Mesothelial cell of epicardium (in vitro differentiated cells): ENCODE results near the gene AMH. TPM values are rescaled to one million over a fixed set of nuclear protein-coding genes. Genes with fewer than 3 reads are reported as not detected.
"Not testable (repeated sequence)": the region's sequence is repeated elsewhere in the genome, so short reads cannot be mapped to it uniquely, and the experiment has no call there.

ENCODE experiments used
- DNase-seq, 2 experiments: peaks; one replicate each; pipeline ENCODE4 v3.0.0; 2021; ENCODE audit warnings: low spot score in 2 of 2; ENCODE audit not compliant: unreplicated experiment in 2 of 2
- H3K27ac Mint-ChIP-seq: 2 replicates; pipeline ENCODE4 v1.8.0; 2021; ENCODE audit warnings: mixed read lengths
- H3K27me3 Mint-ChIP-seq: 2 replicates; pipeline ENCODE4 v1.8.0; 2021; ENCODE audit warnings: low read depth, mixed read lengths
- H3K36me3 Mint-ChIP-seq: 2 replicates; pipeline ENCODE4 v1.8.0; 2021; ENCODE audit warnings: mixed read lengths
- H3K4me1 Mint-ChIP-seq: 2 replicates; pipeline ENCODE4 v1.8.0; 2021; ENCODE audit warnings: mixed read lengths
- H3K4me3 Mint-ChIP-seq: 2 replicates; pipeline ENCODE4 v1.8.0; 2021; ENCODE audit warnings: mild to moderate bottlenecking, moderate library complexity, mixed read lengths
- H3K9me3 Mint-ChIP-seq: 2 replicates; pipeline ENCODE4 v1.8.0; 2021; ENCODE audit warnings: mixed read lengths
- CTCF ChIP-seq: fragments of 200-600 bp; sonication (generic); IDR thresholded peaks from one replicate; pipeline ENCODE4 v1.5.0; 2021; ENCODE audit warnings: antibody characterized with exemption; ENCODE audit not compliant: unreplicated experiment
- total RNA-seq: library from RNA; stranded (reverse); gene quantifications from 3 replicates; pipeline ENCODE4 v1.2.1, GENCODE V29; 2021

The AMH gene
- total RNA-seq, 1 donor from 2014 or later = 50.1 TPM

DNA sequence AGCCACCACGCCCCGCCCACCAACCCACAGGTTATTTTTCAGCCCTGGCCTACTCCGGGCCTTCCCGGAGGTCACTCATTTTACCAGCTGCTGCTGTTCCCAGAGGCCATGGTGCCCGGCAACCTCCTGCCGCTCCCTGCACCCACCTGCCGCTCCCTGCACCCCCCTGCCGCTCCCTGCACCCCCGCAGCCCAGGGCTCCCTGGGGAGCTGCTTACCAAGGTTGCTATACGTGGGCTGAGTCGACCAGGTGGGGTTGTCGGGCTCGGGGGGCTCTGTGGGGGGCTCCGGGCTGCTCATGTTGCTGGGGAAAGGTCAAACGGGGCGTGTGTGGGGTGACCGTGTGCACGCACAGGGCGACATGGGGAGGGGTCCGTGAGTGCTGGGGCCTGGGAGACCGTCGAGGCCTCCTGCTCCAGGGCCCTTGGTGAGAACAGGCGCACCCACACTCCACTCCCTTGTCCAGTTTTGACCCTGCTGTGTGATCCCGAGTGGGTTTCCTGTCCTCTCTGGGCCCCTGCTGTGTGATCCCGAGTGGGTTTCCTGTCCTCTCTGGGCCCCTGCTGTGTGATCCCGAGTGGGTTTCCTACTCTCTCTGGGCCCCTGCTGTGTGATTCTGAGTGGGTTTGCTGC, 31.6 kb downstream of the AMH start:
- no peak for TF ChIP-seq CTCF
- Mint-ChIP-seq H3K27ac (no peak overlapping the region), H3K36me3 (no peaks in the 10 kb centered on the region), H3K27me3 (peaks cover 27% of the 10 kb centered on the region), H3K9me3 (no peaks in the 10 kb centered on the region), H3K4me3 (no peak overlapping the region), H3K4me1 (peaks cover 8% of the 10 kb centered on the region)
- no peak for DNase-seq

GRCh38 chr19:2281265-2282061, 32.3 kb downstream of the AMH start:
- not testable (repeated sequence) for DNase-seq, H3K36me3 Mint-ChIP-seq, H3K4me1 Mint-ChIP-seq, H3K9me3 Mint-ChIP-seq, H3K27ac Mint-ChIP-seq
- peaks cover 33% of the 10 kb centered on the region for H3K27me3 Mint-ChIP-seq
- H3K4me3 Mint-ChIP-seq = peak overlapping the region; percentile 51

DNA sequence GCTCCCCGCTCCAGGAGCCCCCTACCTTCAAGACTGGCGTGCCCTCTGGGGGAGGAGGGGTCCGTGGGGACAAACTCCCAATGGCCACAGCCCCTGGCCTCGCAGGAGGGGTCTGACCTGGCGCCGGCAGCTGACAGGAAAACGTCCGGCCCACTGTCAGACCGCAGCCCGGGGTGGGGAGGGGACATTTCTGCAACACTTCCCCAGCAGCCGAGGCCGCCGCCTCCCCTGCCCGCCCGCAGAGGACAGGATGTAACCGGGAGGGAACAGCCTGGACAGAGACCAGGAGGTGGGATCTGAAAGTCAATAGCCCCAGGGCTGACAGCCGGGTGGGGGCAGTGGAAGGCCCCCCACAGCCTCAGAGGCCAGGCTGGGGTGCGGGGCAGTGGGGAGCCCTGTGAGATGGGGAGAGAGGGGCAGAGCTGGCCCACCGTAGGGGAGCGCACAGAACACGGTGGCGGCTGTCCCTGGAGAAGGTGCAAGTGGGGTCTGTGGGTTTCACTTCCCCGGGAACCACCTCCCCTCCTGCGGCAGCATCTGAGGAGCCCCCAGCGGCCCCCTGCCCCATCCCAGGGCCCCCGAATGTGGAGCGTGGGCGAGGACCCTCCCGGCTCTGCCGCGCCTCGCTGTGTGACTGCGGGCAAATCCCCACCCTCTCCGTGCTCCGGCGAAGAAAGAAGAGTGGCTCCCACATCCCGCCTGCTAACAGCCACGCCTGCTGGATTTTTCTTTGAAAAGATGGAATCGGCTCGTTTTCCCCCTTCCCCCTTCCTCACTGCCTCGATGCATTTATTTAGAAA, 33.1 kb downstream of the AMH start, which contains the start of gene PEAK3:
Gene PEAK3 (minus strand): TSS at position 114 of the 800 bp plus-strand sequence. CDS start 1,244 bp downstream, outside the sequence.
- H3K4me1 Mint-ChIP-seq = peaks cover 8% of the 10 kb centered on the region
- TF ChIP-seq CTCF = no peak
- H3K36me3 Mint-ChIP-seq = no peaks in the 10 kb centered on the region
- H3K9me3 Mint-ChIP-seq = no peaks in the 10 kb centered on the region
- DNase-seq = no peak
- H3K27me3 Mint-ChIP-seq = peaks cover 39% of the 10 kb centered on the region
- H3K4me3 Mint-ChIP-seq = peak within 1 kb of the TSS; percentile 51
- H3K27ac Mint-ChIP-seq = no peak within 1 kb of the TSS

DNA sequence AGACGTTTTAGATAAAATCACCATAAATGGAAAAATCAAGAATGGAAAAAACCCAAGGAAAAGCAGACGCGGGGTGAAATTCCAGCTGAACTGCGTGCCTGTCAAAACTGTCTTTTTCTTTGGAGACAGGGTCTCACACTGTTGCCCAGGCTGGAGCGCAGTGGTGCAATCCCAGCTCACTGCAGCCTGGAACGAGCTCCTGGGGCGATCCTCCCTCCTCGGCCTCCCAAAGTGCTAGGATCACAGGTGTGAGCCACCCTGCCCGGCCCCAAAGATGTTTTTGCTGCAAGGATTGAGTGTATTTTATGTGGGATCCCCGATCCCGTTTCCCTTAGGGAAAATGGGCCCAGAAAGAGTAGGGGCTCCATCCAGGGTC, 33.7 kb downstream of the AMH start:
- DNase-seq = no peak
- H3K36me3 Mint-ChIP-seq = no peaks in the 10 kb centered on the region
- TF ChIP-seq CTCF = no peak
- H3K4me3 Mint-ChIP-seq = peak overlapping the region; percentile 43
- H3K4me1 Mint-ChIP-seq = peaks cover 8% of the 10 kb centered on the region
- no peak overlapping the region for H3K27ac Mint-ChIP-seq
- peaks cover 45% of the 10 kb centered on the region for H3K27me3 Mint-ChIP-seq
- no peaks in the 10 kb centered on the region for H3K9me3 Mint-ChIP-seq

GRCh38 chr19:2283835-2284507, 34.8 kb downstream of the AMH start:
- Mint-ChIP-seq H3K9me3 (no peaks in the 10 kb centered on the region), H3K36me3 (no peaks in the 10 kb centered on the region), H3K4me3 (no peak overlapping the region), H3K27ac (no peak overlapping the region), H3K4me1 (peaks cover 8% of the 10 kb centered on the region), H3K27me3 (peaks cover 56% of the 10 kb centered on the region)
- no peak for DNase-seq
- TF ChIP-seq CTCF = no peak
